ENCODE results near the gene RNF212. TPM values are rescaled to one million over a fixed set of nuclear protein-coding genes. Genes with fewer than 3 reads are reported as not detected.
A peak's percentile ranks its signal among the peaks of the same experiment; 100 is the strongest.

The RNF212 gene
- total and polyA plus RNA-seq, 2 of the 13 experiments (the other 11 are each of a cell fraction or from before 2014, with no cell fraction given): not detected

DNA sequence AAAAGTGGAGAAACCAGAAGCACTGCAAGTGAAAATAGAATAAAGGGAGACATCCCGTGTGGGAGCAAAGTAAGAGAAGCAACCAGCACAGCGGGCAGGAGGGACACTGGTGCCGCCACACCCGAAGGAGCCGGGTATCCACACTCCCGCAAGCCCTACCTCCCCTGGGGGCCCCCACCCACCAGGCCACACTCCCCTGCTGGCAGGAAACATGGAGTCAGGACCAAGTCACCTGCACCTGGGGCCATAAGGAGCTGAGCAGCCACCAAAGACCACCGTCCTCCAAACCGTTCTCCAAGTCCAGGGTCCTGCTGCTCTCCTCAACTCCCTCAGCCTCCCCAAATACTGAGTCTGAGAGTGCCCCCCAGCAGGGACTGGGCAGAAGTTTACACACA, 71.4 kb downstream of the RNF212 start:
- in situ Hi-C loops (cut with HindIII; ENCODE audit: extremely low pct_ligation_motif_present, low pct_unique_long_range_greater_than_20kb): no loop called here
- no peaks in the 10 kb centered on the region for H3K9me3 ChIP-seq (ENCODE audit: low read length)
- no peak overlapping the region for H3K4me3 ChIP-seq (replicated peaks in 1 of 3; ENCODE audit: insufficient read depth in 1 of 3, low read depth in 2 of 3, low read length in 3 of 3)
- H2AFZ ChIP-seq (ENCODE audit: low read length): no peak overlapping the region
- H3K27me3 ChIP-seq (ENCODE audit: control insufficient read depth in 1 of 2, insufficient read depth in 2 of 2, low read length in 2 of 2): peaks cover 16 to 66% of the 10 kb centered on the region in 2 experiments
- no peak overlapping the region for H3K9ac ChIP-seq (ENCODE audit: insufficient read depth, low read depth, low read length)
- WGBS (ENCODE audit: low lambda C conversion rate): 43% methylated on average over 4 of the region's 8 CpGs
- no peaks in the 10 kb centered on the region for H3K79me2 ChIP-seq (ENCODE audit: insufficient read depth, low read length)
- H3K4me2 ChIP-seq (ENCODE audit: low read depth, low read length): no peak overlapping the region
- POLR2A ChIA-PET: no interaction called here
- intact Hi-C loops (cut with micrococcal nuclease; ENCODE audit: unreplicated experiment): no loop called here
- H3K4me1 ChIP-seq (ENCODE audit: insufficient read depth, low read length): peaks cover 64% of the 10 kb centered on the region
- FAIRE-seq (no peak), ATAC-seq (no peak), DNase-seq (ENCODE audit: low spot score) (no peak)
- BruUV-seq (replicated peaks): no TSS peak
- H3K36me3 ChIP-seq (replicated peaks in 1 of 2; ENCODE audit: control insufficient read depth in 1 of 2, insufficient read depth in 2 of 2, low read length in 2 of 2): no peaks in the 10 kb centered on the region
- CTCF ChIA-PET (ENCODE audit: low intra/inter-chr PET ratio, low total read pairs): no interaction called here
- no peak overlapping the region for H3K27ac ChIP-seq (ENCODE audit: extremely low read length, insufficient read depth, low read length)
- peaks cover 16% of the 10 kb centered on the region; the same call in 1 of the 2 replicates for H4K20me1 ChIP-seq (ENCODE audit: insufficient read depth, low read length)
- 0 out of 2 replicates have a peak, but pooled peaks have one; percentile 68 for TF ChIP-seq EZH2 (conservative IDR thresholded peaks at IDR 0.05; ENCODE audit: low read depth, low read length)
- TF ChIP-seq, protein P1, sequence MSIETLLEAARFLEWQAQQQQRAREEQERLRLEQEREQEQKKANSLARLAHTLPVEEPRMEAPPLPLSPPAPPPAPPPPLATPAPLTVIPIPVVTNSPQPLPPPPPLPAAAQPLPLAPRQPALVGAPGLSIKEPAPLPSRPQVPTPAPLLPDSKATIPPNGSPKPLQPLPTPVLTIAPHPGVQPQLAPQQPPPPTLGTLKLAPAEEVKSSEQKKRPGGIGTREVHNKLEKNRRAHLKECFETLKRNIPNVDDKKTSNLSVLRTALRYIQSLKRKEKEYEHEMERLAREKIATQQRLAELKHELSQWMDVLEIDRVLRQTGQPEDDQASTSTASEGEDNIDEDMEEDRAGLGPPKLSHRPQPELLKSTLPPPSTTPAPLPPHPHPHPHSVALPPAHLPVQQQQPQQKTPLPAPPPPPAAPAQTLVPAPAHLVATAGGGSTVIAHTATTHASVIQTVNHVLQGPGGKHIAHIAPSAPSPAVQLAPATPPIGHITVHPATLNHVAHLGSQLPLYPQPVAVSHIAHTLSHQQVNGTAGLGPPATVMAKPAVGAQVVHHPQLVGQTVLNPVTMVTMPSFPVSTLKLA (IDR thresholded peaks at IDR 0.05): no peak

DNA sequence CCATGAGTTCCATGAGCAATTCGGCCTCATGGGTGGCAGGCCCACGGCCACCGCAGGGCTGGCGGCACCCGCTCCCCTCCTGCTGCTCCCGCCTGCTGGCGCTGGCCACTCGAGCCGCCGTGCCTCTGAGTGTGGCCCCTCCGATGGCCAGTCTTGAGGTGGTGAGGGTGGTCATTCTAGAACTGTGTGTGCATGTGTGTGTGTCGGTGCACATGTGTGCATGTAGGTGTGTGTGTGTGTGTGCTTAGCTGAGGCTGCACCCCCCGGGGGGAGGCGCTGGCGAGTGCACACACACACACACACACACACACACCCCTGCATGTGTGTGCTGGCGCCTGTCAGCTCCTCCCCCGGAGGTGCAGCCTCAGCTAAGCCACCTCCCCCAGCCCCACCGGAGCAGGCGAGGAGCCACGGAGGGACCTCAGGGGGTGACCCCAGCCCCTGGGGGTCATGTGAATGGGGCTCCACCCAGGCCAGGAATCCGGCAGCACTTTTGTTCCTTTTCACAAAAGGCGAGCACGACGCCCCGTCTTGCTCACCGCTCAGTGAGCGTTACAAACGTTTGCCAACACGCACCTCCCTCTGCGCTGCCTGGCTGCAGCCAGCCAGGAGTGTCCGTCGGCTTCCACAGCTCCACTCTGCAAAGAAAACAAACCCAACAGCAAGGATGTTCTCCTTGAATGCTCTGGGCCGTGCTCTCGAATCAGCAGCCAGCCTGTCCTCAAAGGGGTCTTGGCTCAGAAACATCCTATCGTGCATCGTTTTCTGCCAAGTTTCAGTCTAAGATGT, 72.0 kb downstream of the RNF212 start:
- in situ Hi-C loops (cut with HindIII; ENCODE audit: extremely low pct_ligation_motif_present, low pct_unique_long_range_greater_than_20kb): no loop called here
- ChIA-PET POLR2A (no interaction called here), CTCF (ENCODE audit: low intra/inter-chr PET ratio, low total read pairs) (no interaction called here)
- H3K79me2 ChIP-seq (ENCODE audit: insufficient read depth, low read length): no peaks in the 10 kb centered on the region
- H3K4me2 ChIP-seq (ENCODE audit: low read depth, low read length): no peak overlapping the region
- peaks cover 69% of the 10 kb centered on the region for H3K4me1 ChIP-seq (ENCODE audit: insufficient read depth, low read length)
- DNase-seq (ENCODE audit: low spot score) (no peak), FAIRE-seq (no peak), ATAC-seq (no peak)
- no peaks in the 10 kb centered on the region for H3K36me3 ChIP-seq (replicated peaks in 1 of 2; ENCODE audit: control insufficient read depth in 1 of 2, insufficient read depth in 2 of 2, low read length in 2 of 2)
- no peaks in the 10 kb centered on the region for H3K9me3 ChIP-seq (ENCODE audit: low read length)
- no peak overlapping the region for H3K9ac ChIP-seq (ENCODE audit: insufficient read depth, low read depth, low read length)
- intact Hi-C loops (cut with micrococcal nuclease; ENCODE audit: unreplicated experiment): no loop called here
- H3K4me3 ChIP-seq (replicated peaks in 1 of 3; ENCODE audit: insufficient read depth in 1 of 3, low read depth in 2 of 3, low read length in 3 of 3): no peak overlapping the region; a peak in 1 of 6 replicates
- H4K20me1 ChIP-seq (ENCODE audit: insufficient read depth, low read length): peaks cover 14% of the 10 kb centered on the region; the same call in 1 of the 2 replicates
- no TSS peak for BruUV-seq (replicated peaks)
- no peak overlapping the region for H3K27ac ChIP-seq (ENCODE audit: extremely low read length, insufficient read depth, low read length)
- WGBS (ENCODE audit: low lambda C conversion rate): 27% methylated on average over 14 of the region's 36 CpGs
- no peak overlapping the region for H2AFZ ChIP-seq (ENCODE audit: low read length)
- H3K27me3 ChIP-seq (ENCODE audit: control insufficient read depth in 1 of 2, insufficient read depth in 2 of 2, low read length in 2 of 2): peaks cover 18 to 69% of the 10 kb centered on the region in 2 experiments
- no peak for TF ChIP-seq ZFP41 (CRISPR knock-in tag; IDR thresholded peaks at IDR 0.05; ENCODE audit: borderline replicate concordance)
- no peak for TF ChIP-seq FOSL1 (CRISPR knock-in tag; IDR thresholded peaks at IDR 0.05; ENCODE audit: borderline replicate concordance)
- TF ChIP-seq ONECUT2 (CRISPR knock-in tag; IDR thresholded peaks at IDR 0.05): no peak
- TF ChIP-seq ZNF33B (CRISPR knock-in tag; IDR thresholded peaks at IDR 0.05): no peak
- TF ChIP-seq, protein P2, sequence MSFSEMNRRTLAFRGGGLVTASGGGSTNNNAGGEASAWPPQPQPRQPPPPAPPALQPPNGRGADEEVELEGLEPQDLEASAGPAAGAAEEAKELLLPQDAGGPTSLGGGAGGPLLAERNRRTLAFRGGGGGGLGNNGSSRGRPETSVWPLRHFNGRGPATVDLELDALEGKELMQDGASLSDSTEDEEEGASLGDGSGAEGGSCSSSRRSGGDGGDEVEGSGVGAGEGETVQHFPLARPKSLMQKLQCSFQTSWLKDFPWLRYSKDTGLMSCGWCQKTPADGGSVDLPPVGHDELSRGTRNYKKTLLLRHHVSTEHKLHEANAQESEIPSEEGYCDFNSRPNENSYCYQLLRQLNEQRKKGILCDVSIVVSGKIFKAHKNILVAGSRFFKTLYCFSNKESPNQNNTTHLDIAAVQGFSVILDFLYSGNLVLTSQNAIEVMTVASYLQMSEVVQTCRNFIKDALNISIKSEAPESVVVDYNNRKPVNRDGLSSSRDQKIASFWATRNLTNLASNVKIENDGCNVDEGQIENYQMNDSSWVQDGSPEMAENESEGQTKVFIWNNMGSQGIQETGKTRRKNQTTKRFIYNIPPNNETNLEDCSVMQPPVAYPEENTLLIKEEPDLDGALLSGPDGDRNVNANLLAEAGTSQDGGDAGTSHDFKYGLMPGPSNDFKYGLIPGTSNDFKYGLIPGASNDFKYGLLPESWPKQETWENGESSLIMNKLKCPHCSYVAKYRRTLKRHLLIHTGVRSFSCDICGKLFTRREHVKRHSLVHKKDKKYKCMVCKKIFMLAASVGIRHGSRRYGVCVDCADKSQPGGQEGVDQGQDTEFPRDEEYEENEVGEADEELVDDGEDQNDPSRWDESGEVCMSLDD (CRISPR knock-in tag; IDR thresholded peaks at IDR 0.05; ENCODE audit: borderline replicate concordance): no peak
- no peak for TF ChIP-seq PTBP1 (IDR thresholded peaks at IDR 0.05; ENCODE audit: low read depth, low read length, poor library complexity, severe bottlenecking)
- no peak for TF ChIP-seq ZNF256 (CRISPR knock-in tag; conservative IDR thresholded peaks at IDR 0.05)
- TF ChIP-seq, protein P3, sequence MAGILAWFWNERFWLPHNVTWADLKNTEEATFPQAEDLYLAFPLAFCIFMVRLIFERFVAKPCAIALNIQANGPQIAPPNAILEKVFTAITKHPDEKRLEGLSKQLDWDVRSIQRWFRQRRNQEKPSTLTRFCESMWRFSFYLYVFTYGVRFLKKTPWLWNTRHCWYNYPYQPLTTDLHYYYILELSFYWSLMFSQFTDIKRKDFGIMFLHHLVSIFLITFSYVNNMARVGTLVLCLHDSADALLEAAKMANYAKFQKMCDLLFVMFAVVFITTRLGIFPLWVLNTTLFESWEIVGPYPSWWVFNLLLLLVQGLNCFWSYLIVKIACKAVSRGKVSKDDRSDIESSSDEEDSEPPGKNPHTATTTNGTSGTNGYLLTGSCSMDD (CRISPR knock-in tag; IDR thresholded peaks at IDR 0.05): no peak
- TF ChIP-seq REL (CRISPR knock-in tag; conservative IDR thresholded peaks at IDR 0.05): no peak
- no peak for TF ChIP-seq ZNF274 (CRISPR knock-in tag; IDR thresholded peaks at IDR 0.05)

Data from HepG2 (cell line).